ENCODE data around the gene PSME4. TPM values are rescaled to one million over a fixed set of nuclear protein-coding genes. Genes with fewer than 3 reads are reported as not detected.

PSME4 gene
- total RNA-seq, 2 donors from 2014 or later = 42.4 to 56.3 TPM

GRCh38 chr2:53960476-53960875, 10.3 kb downstream of the PSME4 start:
- Histone ChIP-seq H3K27ac (no peak overlapping the region), H3K4me1 (no peaks in the 10 kb centered on the region), H3K4me3 (no peak overlapping the region), H3K27me3 (no peaks in the 10 kb centered on the region), H3K9me3 (no peaks in the 10 kb centered on the region), H3K9ac (ENCODE audit: low read depth in 2 of 2, low read length in 2 of 2) (no peak overlapping the region), H3K36me3 (no peaks in the 10 kb centered on the region)
- intact Hi-C loops (cut with DNase I) = loop anchor here (10.0 kb wide), 1 partner anchor 154 kb away; the partner anchor contains the start of gene ACYP2
- DNase-seq = no peak
- TF ChIP-seq CTCF (IDR thresholded peaks at IDR 0.05) = no peak

GRCh38 chr2:53958443-53958842, 12.3 kb downstream of the PSME4 start:
- Histone ChIP-seq H3K27me3 (no peaks in the 10 kb centered on the region), H3K27ac (no peak overlapping the region), H3K4me1 (no peaks in the 10 kb centered on the region), H3K9ac (ENCODE audit: low read depth in 2 of 2, low read length in 2 of 2) (no peak overlapping the region), H3K4me3 (no peak overlapping the region), H3K36me3 (no peaks in the 10 kb centered on the region), H3K9me3 (no peaks in the 10 kb centered on the region)
- TF ChIP-seq CTCF (IDR thresholded peaks at IDR 0.05) = no peak
- no peak for DNase-seq
- intact Hi-C loops (cut with DNase I) = no loop called here

GRCh38 chr2:53952519-53952918, 18.3 kb downstream of the PSME4 start:
- Histone ChIP-seq H3K36me3 (no peaks in the 10 kb centered on the region), H3K27me3 (no peaks in the 10 kb centered on the region), H3K27ac (no peak overlapping the region), H3K4me1 (no peaks in the 10 kb centered on the region), H3K9ac (ENCODE audit: low read depth in 2 of 2, low read length in 2 of 2) (no peak overlapping the region), H3K4me3 (no peak overlapping the region), H3K9me3 (no peaks in the 10 kb centered on the region)
- no peak for TF ChIP-seq CTCF (IDR thresholded peaks at IDR 0.05)
- intact Hi-C loops (cut with DNase I) = no loop called here
- no peak for DNase-seq

GRCh38 chr2:53949457-53949856, 21.3 kb downstream of the PSME4 start:
- intact Hi-C loops (cut with DNase I) = no loop called here
- Histone ChIP-seq H3K27me3 (no peaks in the 10 kb centered on the region), H3K36me3 (no peaks in the 10 kb centered on the region), H3K4me3 (no peak overlapping the region), H3K27ac (no peak overlapping the region), H3K9me3 (no peaks in the 10 kb centered on the region), H3K4me1 (no peaks in the 10 kb centered on the region), H3K9ac (ENCODE audit: low read depth in 2 of 2, low read length in 2 of 2) (no peak overlapping the region)
- TF ChIP-seq CTCF (IDR thresholded peaks at IDR 0.05) = no peak
- DNase-seq = no peak

- no peak for TF ChIP-seq CTCF (IDR thresholded peaks at IDR 0.05)
- DNase-seq = no peak
- intact Hi-C loops (cut with DNase I) = no loop called here
- Histone ChIP-seq H3K36me3 (no peaks in the 10 kb centered on the region), H3K4me3 (no peak overlapping the region), H3K4me1 (no peaks in the 10 kb centered on the region), H3K9me3 (no peaks in the 10 kb centered on the region), H3K27ac (no peak overlapping the region), H3K27me3 (no peaks in the 10 kb centered on the region), H3K9ac (ENCODE audit: low read depth in 2 of 2, low read length in 2 of 2) (no peak overlapping the region)
Observed at GRCh38 chr2:53945538-53945937, 25.3 kb downstream of the PSME4 start.

GRCh38 chr2:53944542-53944941, 26.3 kb downstream of the PSME4 start:
- H3K36me3 ChIP-seq = no peaks in the 10 kb centered on the region
- H3K4me3 ChIP-seq = no peak overlapping the region
- intact Hi-C loops (cut with DNase I) = no loop called here
- DNase-seq = no peak
- H3K27me3 ChIP-seq = no peaks in the 10 kb centered on the region
- no peak overlapping the region for H3K27ac ChIP-seq
- H3K4me1 ChIP-seq = no peaks in the 10 kb centered on the region
- no peak for TF ChIP-seq CTCF (IDR thresholded peaks at IDR 0.05)
- H3K9ac ChIP-seq (ENCODE audit: low read depth in 2 of 2, low read length in 2 of 2) = no peak overlapping the region
- H3K9me3 ChIP-seq = no peaks in the 10 kb centered on the region

All from colonic mucosa (tissue), 4 donors.